GM19397 (cell line): Measurements from ENCODE around the gene DRICH1.
"Not testable (repeated sequence)": the region's sequence is repeated elsewhere in the genome, so short reads cannot be mapped to it uniquely, and the experiment has no call there.

Experiments
- ATAC-seq: cut with Tn5 transposase; IDR thresholded peaks from one replicate; pipeline ENCODE4 v1.9.1; 2021; ENCODE audit warnings: mild to moderate bottlenecking, moderate library complexity; ENCODE audit not compliant: unreplicated experiment

DRICH1 gene, protein sequence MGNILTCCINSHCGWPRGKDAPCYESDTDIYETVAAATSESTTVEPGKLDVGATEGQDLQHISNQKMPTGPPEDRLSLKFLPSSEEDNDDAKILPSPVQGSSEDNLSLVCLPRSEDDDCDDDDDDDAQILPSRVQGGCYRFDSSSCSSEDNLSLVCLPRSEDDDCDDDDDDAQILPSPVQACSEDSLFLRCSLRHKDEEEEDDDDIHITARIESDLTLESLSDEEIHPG

GRCh38 chr22:23632178-23632577 lies at the start of gene DRICH1:
TSS of gene DRICH1 (minus strand) at chr22:23632321. CDS start at chr22:23632023, 298 bp downstream.
- ATAC-seq, result no peak

DNA sequence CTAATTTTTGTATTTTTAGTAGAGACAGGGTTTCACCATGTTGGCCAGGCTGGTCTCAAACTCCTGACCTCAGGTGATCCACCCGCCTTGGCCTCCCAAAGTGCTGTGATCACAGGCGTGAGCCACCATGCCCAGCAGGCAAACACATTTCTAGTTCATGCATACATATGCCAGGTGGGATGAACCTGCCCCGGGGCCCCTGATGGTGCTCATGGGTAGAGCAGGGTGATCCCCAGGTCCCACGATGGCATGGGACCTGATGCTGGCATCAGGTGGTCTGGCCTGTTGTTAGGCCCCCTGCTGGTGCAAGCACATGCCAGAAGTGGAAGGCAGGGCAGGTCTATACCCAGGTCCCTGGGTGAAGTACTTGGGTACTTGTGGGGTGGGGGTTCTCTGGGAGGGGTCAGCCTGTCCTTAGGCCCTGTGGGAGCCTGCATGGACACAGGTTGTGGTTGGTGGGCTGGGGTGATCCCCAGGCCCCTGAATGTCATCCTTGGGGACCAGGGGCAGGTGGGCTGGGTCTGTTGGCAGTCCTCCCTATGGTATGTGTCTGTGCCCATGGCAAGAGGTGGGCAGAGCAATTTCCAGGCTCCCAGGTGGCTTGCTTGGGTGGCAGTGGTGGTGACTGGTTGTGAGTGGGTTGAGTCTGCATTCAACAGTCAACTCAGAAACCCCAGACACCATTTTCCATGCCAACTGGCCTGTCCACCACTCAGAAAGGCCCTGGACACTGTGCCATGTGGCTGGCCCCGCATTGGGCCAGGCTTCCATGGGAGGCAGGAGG lies 49.1 kb upstream of the DRICH1 start:
- no peak for ATAC-seq

DNA sequence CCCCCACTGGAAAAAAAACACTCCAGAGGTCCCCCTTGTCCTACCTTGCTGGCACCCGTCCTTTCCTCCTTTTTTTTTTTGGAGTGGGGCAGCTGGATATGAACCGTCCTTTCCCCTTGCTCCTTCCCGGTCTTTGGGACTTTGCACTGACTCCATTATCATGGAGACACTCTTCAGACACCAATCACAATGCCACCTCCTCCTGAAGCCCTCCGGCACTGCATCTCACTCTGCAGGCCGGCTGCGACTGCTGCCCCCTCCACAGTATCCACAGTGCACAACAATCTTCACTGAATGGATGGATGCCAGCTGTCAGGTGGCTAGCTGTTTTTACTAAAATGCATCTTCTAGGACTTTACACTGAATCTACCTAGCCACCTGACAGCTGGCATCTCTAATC lies 46.0 kb upstream of the DRICH1 start:
- ATAC-seq, result no peak

DNA sequence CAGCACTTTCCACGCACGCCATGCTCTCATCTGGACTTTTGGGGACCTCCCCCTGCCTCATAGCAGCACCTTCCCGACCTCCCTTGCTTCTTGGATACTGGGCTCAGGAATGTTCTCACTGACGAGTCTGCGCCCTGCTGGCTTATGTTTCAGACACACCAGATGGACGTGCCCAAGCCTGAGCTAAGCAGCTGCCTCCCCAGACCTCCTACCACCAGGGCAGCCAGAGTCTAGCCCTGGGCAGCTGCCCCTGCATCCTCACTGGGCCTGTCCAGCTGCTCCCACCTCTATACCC lies 45.5 kb upstream of the DRICH1 start:
- ATAC-seq, result no peak

DNA sequence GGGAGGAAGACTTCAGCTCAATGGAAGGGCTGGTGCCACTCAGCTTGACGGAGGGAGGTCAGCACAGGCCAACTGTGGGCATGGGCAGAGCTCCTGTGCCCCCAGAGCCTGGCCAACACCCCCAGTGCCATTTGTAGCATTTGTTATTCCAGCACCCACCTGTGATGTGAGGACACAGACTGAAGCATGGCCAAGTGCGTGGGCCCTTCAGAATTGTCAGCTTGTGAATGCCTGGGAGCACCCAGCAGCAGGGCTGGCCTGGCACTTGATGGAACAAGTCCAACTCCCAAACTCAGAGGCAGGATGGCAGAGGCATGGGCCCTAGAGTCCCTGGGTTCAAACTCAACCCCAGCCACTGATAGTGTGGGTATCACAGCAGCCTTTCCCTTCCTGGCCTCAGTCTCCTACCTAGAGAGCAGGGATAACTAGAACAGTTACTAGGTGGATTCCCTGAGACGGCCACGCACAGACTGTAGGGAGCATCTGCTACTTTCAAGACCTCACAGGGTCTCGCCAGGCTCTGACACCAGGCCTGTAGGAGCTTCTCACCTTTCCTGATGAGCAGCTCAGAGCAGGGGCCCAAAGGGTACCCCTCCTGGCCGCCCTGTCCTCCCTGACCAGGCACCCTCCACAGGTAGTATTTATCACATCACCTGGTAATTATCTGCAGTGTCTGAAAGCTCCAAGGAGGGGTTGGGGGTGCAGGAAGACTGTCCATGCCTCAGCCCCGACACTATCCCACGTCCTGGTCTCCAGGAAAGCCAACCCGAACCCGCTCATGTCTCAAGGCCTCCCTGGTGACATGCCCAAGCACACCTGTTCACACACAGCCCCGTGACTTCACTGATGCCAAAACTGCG lies 45.0 kb upstream of the DRICH1 start:
- ATAC-seq, result not testable (repeated sequence)

GRCh38 chr22:23675502-23676415 lies 43.6 kb upstream of the DRICH1 start:
- ATAC-seq, result no peak

GRCh38 chr22:23674886-23675501 lies 42.9 kb upstream of the DRICH1 start:
- ATAC-seq, result not testable (repeated sequence)

DNA sequence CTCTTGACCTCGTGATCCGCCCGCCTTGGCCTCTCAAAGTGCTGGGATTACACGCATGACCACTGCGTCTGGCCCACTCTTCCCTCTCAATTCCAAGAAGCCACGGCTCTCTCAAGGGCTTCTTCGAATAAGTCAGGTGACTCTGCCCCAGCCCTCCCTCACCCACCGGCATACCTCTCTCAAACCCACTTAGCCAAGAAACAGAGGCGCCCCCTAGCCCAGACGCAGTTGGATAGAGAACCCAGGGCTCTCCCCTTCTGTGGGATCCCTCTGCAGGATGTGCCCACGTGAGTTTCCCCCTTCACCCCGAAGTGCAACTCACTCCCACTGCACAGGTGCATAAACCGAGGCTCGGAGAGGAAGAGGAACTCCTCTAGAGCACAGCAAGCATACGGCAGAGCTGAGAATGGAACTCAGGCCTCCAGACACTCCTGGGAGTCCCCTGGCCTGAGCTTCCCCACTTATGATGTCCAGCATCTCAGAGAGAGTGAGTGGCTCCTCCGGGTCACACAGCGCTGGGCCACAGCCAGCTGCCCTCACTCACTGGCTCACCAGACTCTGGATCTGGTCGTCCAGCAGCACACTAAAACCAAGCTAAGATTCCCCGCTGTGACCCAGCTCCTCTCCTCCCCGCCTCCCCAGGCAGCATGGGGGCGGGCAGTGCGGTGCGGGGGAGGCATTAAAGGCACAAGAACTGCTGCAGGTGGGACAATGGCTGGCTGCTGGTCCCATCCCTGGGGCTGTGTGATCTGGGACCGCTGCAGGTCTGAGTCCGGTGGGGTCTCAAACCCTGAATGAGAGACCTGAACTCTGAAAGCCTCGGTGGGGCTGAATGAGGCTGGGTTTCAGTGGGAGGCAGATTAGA lies 41.9 kb upstream of the DRICH1 start:
- ATAC-seq, result no peak

- no peak for ATAC-seq
Measured at GRCh38 chr22:23673050-23673620, 41.0 kb upstream of the DRICH1 start.

DNA sequence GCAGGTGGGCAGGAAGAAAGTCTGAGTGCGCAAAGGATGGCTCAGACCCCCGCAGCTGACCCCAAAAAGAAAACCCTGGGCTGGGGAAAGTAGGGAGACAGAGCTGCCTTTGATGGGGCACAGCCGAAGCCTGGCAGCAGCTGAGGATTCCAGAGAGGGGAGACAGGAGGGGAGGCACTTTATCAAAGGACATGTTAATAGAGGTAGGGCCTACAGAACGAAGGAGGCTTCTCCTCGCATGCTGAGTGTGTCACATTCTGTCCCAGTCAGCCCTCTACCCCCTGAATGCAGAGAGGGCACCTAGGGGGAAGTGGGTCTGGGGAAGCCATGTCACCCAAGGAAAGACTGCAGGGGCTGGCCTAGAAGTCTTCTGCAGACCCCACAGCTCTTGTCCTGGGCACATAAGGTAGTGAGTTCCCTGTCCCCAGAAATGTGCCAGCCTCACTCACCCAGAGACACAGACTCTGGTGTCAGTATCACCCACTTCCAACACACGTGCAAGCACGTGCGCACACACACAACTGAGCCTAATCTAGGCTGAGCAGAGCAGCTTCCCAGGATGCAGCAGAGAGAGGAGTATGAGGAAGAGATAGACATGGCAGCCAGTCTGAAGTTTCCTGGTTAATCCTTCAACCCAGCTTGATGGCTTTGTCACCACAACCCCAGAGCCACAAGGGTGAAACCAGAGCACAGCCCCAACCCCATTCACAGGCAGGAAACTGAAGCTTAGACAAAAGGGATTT lies 40.4 kb upstream of the DRICH1 start:
- ATAC-seq, result not testable (repeated sequence)

DNA sequence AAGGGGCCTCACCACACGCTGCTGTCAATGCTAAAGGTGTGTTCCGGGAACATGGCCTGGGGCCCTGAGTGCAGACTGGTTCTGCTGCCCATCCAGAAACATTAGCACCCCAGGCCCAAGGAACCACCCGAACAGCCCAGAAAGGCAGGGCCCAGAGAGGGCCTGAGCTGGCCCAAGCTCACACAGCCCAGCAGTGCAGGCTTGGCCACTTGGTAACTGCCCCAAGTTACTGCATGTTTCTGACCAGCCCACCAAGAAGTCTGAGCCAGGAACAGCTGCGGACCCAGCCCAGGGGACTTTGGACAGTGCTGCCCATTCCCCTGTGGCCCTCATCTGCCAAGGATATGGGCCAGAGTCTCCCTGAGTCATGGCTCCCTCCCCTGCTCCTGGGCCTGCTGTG lies 39.3 kb upstream of the DRICH1 start:
- not testable (repeated sequence) for ATAC-seq

- no peak for ATAC-seq
Measured at GRCh38 chr22:23670378-23671295, 38.5 kb upstream of the DRICH1 start.

GRCh38 chr22:23660381-23660780 lies 28.3 kb upstream of the DRICH1 start:
- not testable (repeated sequence) for ATAC-seq

DNA sequence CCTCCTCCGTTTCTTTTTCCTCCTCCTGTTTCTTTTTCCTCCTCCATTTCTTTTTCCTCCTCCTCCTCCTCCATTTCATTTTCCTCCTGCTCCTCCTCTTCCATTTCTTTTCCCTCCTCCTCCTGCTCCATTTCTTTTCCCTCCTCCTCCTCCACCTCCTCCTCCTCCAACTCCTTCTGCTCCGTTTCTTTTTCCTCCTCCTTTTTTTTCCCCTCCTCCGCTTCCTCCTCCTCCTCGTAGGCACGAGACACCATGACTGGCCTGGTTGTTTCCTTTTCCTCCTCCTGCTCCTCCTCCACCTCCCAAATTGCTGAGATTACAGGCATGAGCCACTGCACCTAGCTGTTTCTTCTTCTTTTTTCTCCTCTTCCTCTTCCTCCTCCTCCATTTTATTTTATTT lies 25.6 kb upstream of the DRICH1 start:
- ATAC-seq, result no peak

- ATAC-seq, result no peak
Measured at GRCh38 chr22:23655891-23656475, 23.9 kb upstream of the DRICH1 start.

GRCh38 chr22:23652711-23653110 lies 20.6 kb upstream of the DRICH1 start:
- no peak for ATAC-seq

GRCh38 chr22:23652286-23652685 lies 20.2 kb upstream of the DRICH1 start:
- no peak for ATAC-seq
